ENCODE measurements around the gene ST3GAL3. TPM values are rescaled to one million over a fixed set of nuclear protein-coding genes. Genes with fewer than 3 reads are reported as not detected.

Gene ST3GAL3
- total and polyA plus RNA-seq, 2 donors (not counting 1 experiment from before 2014, with no cell fraction given): 13.7 to 16.3 TPM

DNA sequence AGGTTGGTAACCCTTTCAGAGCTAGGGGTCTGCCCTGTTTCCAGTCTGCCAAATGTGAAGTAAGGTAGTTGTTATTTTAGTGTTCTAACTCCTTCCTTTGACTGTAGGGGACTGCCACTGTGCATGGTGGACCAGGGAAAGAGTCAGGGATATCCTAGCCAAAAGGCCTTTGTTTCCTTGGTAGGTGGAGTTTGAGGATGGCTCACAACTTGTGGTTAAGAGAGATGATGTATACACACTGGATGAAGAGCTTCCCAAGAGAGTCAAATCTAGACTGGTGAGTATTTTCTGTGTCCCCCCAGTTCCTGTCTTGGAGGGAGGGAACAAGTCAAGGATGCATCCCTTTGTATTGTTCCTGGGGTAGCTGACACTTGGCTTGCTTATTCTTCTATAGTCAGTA lies 3.5 kb upstream of the ST3GAL3 start:
- Histone ChIP-seq H3K36me3 (ENCODE audit: control insufficient read depth, insufficient read depth, low read length) (peaks cover 15% of the 10 kb centered on the region), H3K27ac (ENCODE audit: insufficient read depth, low read length) (no peak overlapping the region)
- TF ChIP-seq, protein P1, sequence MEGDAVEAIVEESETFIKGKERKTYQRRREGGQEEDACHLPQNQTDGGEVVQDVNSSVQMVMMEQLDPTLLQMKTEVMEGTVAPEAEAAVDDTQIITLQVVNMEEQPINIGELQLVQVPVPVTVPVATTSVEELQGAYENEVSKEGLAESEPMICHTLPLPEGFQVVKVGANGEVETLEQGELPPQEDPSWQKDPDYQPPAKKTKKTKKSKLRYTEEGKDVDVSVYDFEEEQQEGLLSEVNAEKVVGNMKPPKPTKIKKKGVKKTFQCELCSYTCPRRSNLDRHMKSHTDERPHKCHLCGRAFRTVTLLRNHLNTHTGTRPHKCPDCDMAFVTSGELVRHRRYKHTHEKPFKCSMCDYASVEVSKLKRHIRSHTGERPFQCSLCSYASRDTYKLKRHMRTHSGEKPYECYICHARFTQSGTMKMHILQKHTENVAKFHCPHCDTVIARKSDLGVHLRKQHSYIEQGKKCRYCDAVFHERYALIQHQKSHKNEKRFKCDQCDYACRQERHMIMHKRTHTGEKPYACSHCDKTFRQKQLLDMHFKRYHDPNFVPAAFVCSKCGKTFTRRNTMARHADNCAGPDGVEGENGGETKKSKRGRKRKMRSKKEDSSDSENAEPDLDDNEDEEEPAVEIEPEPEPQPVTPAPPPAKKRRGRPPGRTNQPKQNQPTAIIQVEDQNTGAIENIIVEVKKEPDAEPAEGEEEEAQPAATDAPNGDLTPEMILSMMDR (conservative IDR thresholded peaks at IDR 0.05 in 1 of 2, IDR thresholded peaks at IDR 0.05 in 1 of 2; ENCODE audit: low read depth in 1 of 2, low read length in 2 of 2): no peak
- no peak for TF ChIP-seq EZH2 (IDR thresholded peaks at IDR 0.05; ENCODE audit: low read length, missing control alignments)

DNA sequence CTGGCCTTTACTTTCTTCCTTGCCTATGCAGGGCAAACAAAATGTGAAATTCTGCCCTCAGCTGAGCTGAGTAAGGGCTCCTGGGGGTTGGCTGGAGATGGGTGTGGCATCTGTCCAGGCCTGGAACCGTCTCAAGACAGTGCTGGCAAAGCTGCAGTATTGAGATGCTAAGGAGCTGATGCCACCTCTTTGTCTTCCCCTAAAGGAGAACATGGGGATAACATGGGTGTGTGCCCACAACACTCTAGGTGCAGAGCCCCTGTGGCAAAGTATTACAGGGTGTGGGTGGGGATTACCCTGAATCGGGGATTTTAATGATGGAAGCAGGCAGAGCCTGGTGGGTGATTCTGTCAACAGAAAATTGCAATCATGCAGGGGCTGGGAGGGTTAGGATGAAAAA lies 2.5 kb upstream of the ST3GAL3 start:
- Histone ChIP-seq H3K9ac (ENCODE audit: insufficient read depth, low read length) (no peak overlapping the region), H3K79me2 (ENCODE audit: control insufficient read depth, insufficient read depth, low read length) (peaks cover 22% of the 10 kb centered on the region), H3K27ac (ENCODE audit: insufficient read depth, low read length) (no peak overlapping the region), H3K27me3 (ENCODE audit: control insufficient read depth, insufficient read depth, low read length) (no peaks in the 10 kb centered on the region), H2AFZ (ENCODE audit: low read length) (no peak overlapping the region), H3K36me3 (ENCODE audit: control insufficient read depth, insufficient read depth, low read length) (peaks cover 12% of the 10 kb centered on the region), H3K4me1 (ENCODE audit: control insufficient read depth, extremely low read depth, insufficient read depth, low read length) (peaks cover 5% of the 10 kb centered on the region), H3K9me3 (ENCODE audit: control insufficient read depth, insufficient read depth, low read depth, low read length) (no peaks in the 10 kb centered on the region), H3K4me3 (replicated peaks in 1 of 4; ENCODE audit: control extremely low read depth in 1 of 4, insufficient read depth in 1 of 4, low read depth in 3 of 4, low read length in 4 of 4) (no peak overlapping the region), H3K4me2 (ENCODE audit: extremely low read depth, insufficient read depth, low read length) (no peak overlapping the region), H4K20me1 (ENCODE audit: control insufficient read depth, extremely low read depth, insufficient read depth, low read length) (no peaks in the 10 kb centered on the region)
- TF ChIP-seq EZH2 (IDR thresholded peaks at IDR 0.05; ENCODE audit: low read length, missing control alignments): no peak
- TF ChIP-seq, protein P1 (conservative IDR thresholded peaks at IDR 0.05 in 1 of 2, IDR thresholded peaks at IDR 0.05 in 1 of 2; ENCODE audit: low read depth in 1 of 2, low read length in 2 of 2): peak in 1 of 2 donors; percentile 36
- peak; percentile 47 to 55 for DNase-seq (ENCODE audit: low read depth in 2 of 2)

More for the DNA sequence above, 3.5 kb upstream of the ST3GAL3 start:
- no peak overlapping the region for H3K4me2 ChIP-seq (ENCODE audit: extremely low read depth, insufficient read depth, low read length)
- H3K27me3 ChIP-seq (ENCODE audit: control insufficient read depth, insufficient read depth, low read length): no peaks in the 10 kb centered on the region
- H3K9ac ChIP-seq (ENCODE audit: insufficient read depth, low read length): no peak overlapping the region
- peaks cover 14% of the 10 kb centered on the region for H3K79me2 ChIP-seq (ENCODE audit: control insufficient read depth, insufficient read depth, low read length)
- no peak overlapping the region for H2AFZ ChIP-seq (ENCODE audit: low read length)
- peaks cover 5% of the 10 kb centered on the region for H3K4me1 ChIP-seq (ENCODE audit: control insufficient read depth, extremely low read depth, insufficient read depth, low read length)
- peak in 1 of 2 donors; percentile 27 for DNase-seq (ENCODE audit: low read depth in 2 of 2)
- no peaks in the 10 kb centered on the region for H3K9me3 ChIP-seq (ENCODE audit: control insufficient read depth, insufficient read depth, low read depth, low read length)
- no peaks in the 10 kb centered on the region for H4K20me1 ChIP-seq (ENCODE audit: control insufficient read depth, extremely low read depth, insufficient read depth, low read length)
- no peak overlapping the region for H3K4me3 ChIP-seq (replicated peaks in 1 of 4; ENCODE audit: control extremely low read depth in 1 of 4, insufficient read depth in 1 of 4, low read depth in 3 of 4, low read length in 4 of 4)

DNA sequence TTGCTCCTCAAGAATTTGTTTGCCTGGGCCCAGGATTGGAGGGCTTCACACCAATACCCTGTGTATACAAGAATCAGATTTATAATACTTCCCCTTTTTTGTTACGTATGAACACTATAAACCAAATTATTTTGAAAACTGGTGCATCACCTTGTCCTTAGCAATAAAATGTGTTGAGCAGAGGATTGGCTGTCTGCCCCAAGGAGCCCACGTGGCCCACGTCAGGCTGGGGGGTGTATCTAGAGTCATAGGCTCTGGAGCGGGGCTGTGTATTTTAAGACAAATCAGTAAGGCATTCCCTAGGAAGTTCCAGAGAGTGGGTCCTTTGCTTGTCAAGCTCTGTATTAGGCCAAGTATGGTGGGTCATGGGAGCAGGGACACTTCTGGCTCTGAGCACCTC lies 2.0 kb upstream of the ST3GAL3 start:
- H3K27ac ChIP-seq (ENCODE audit: insufficient read depth, low read length): no peak overlapping the region
- no peaks in the 10 kb centered on the region for H3K9me3 ChIP-seq (ENCODE audit: control insufficient read depth, insufficient read depth, low read depth, low read length)
- no peak overlapping the region for H3K9ac ChIP-seq (ENCODE audit: insufficient read depth, low read length)
- DNase-seq (ENCODE audit: low read depth in 2 of 2): no peak
- H3K79me2 ChIP-seq (ENCODE audit: control insufficient read depth, insufficient read depth, low read length): peaks cover 23% of the 10 kb centered on the region
- H3K4me1 ChIP-seq (ENCODE audit: control insufficient read depth, extremely low read depth, insufficient read depth, low read length): peaks cover 6% of the 10 kb centered on the region
- H3K4me3 ChIP-seq (replicated peaks in 1 of 4; ENCODE audit: control extremely low read depth in 1 of 4, insufficient read depth in 1 of 4, low read depth in 3 of 4, low read length in 4 of 4): no peak overlapping the region
- H3K4me2 ChIP-seq (ENCODE audit: extremely low read depth, insufficient read depth, low read length): no peak overlapping the region
- H3K36me3 ChIP-seq (ENCODE audit: control insufficient read depth, insufficient read depth, low read length): peaks cover 12% of the 10 kb centered on the region
- TF ChIP-seq, protein P1 (conservative IDR thresholded peaks at IDR 0.05 in 1 of 2, IDR thresholded peaks at IDR 0.05 in 1 of 2; ENCODE audit: low read depth in 1 of 2, low read length in 2 of 2): no peak
- no peak for TF ChIP-seq EZH2 (IDR thresholded peaks at IDR 0.05; ENCODE audit: low read length, missing control alignments)
- H3K27me3 ChIP-seq (ENCODE audit: control insufficient read depth, insufficient read depth, low read length): no peaks in the 10 kb centered on the region
- no peaks in the 10 kb centered on the region for H4K20me1 ChIP-seq (ENCODE audit: control insufficient read depth, extremely low read depth, insufficient read depth, low read length)
- H2AFZ ChIP-seq (ENCODE audit: low read length): no peak overlapping the region
